GM12892 (cell line): Measurements from ENCODE around the gene MAGOH.
"Not testable (repeated sequence)": the region's sequence is repeated elsewhere in the genome, so short reads cannot be mapped to it uniquely, and the experiment has no call there.

Experiments
- POLR2A ChIP-seq: IDR thresholded peaks from 2 replicates; pipeline ENCODE4 v1.6.1; 2011; ENCODE audit warnings: low read depth, low read length, control low read depth
- POLR2AphosphoS5 ChIP-seq: IDR thresholded peaks from 2 replicates; pipeline ENCODE4 v1.6.1; 2011; ENCODE audit warnings: low read depth, low read length, control low read depth
- TAF1 ChIP-seq: IDR thresholded peaks from 2 replicates; pipeline ENCODE4 v1.6.1; 2011; ENCODE audit warnings: low read depth, mild to moderate bottlenecking, control low read depth, low read length, borderline replicate concordance

DNA sequence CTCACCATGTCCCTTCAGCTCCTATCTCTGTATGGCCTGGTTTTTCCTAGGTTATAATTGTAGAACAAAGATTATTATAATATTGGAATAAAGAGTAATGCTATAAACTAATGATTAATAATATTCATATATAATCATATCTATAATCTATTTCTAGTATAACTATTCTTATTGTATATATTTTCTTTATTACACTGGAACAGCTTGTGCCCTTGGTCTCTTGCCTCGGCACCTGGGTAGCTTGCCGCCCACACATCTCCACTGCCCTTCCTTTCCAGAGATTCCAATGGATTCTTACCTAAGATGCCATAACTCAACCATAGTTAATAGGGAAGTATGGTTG is 52.4 kb downstream of the MAGOH start:
- TF ChIP-seq TAF1, POLR2A, POLR2AphosphoS5: not testable (repeated sequence)
